Upper lobe of right lung (tissue), 1 donor: ENCODE data around the gene CADPS2. TPM values are rescaled to one million over a fixed set of nuclear protein-coding genes. Genes with fewer than 3 reads are reported as not detected.
A peak's percentile ranks its signal among the peaks of the same experiment; 100 is the strongest.

Experiments used
- ATAC-seq: fragments of 200-7000 bp; cut with Tn5 transposase; one replicate; pipeline ENCODE4 v1.9.1; 2020; ENCODE audit warnings: mild to moderate bottlenecking, moderate library complexity
- DNase-seq: peaks from one replicate; pipeline ENCODE4 v3.0.0-alpha.2; 2020
- H3K27ac ChIP-seq: fragments of 200-600 bp; one replicate; pipeline ENCODE4 v1.8.0; 2022
- H3K27me3 ChIP-seq: fragments of 200-600 bp; one replicate; pipeline ENCODE4 v1.8.0; 2022; ENCODE audit warnings: mild to moderate bottlenecking
- H3K36me3 ChIP-seq: fragments of 200-600 bp; one replicate; pipeline ENCODE4 v1.8.0; 2022
- H3K4me1 ChIP-seq: fragments of 200-600 bp; one replicate; pipeline ENCODE4 v1.8.0; 2022
- H3K4me3 ChIP-seq: fragments of 200-600 bp; one replicate; pipeline ENCODE4 v1.8.0; 2022; ENCODE audit warnings: mild to moderate bottlenecking
- H3K9me3 ChIP-seq: fragments of 200-600 bp; one replicate; pipeline ENCODE4 v1.8.0; 2022
- CTCF ChIP-seq: fragments of 200-600 bp; IDR thresholded peaks from one replicate; pipeline ENCODE4 v1.8.0; 2022; ENCODE audit warnings: antibody characterized with exemption
- intact Hi-C: fragments of 100-400 bp; cut with DNase I; formaldehyde crosslinking; loops from one replicate; pipeline ENCODE4 v1.11.0; 2022
- long read RNA-seq: library from polyadenylated mRNA; unstranded; transcript quantifications from one replicate; pipeline ENCODE4 v2.0.0, GENCODE V29; 2021
- total RNA-seq: library from RNA; stranded (reverse); fragmentation: NEBNext Ultra II Directional; extraction: Animal tissue kit (Norgen Biotek cat#: 25700); gene quantifications from one replicate; pipeline ENCODE4 v1.2.1, GENCODE V29; 2021
- donor health status: DM: no; HTN: yes; CAD: no; lungs with severe emphysema.

The CADPS2 gene
- 46.1 TPM for total RNA-seq
- long read RNA-seq, partial matches to known transcripts: 13 of 85 reads
- long read RNA-seq, other reads (novel, unspliced or antisense): 72 of 85 reads

GRCh38 chr7:122886357-122887081 is at the start of gene CADPS2:
Gene CADPS2 (minus strand): TSS chr7:122886460. CDS start chr7:122886337, 123 bp downstream.
- peaks cover 6% of the 10 kb centered on the region for H3K4me1 ChIP-seq
- DNase-seq: peak; percentile 95
- H3K27ac ChIP-seq: peak within 1 kb of the TSS; percentile 90
- H3K4me3 ChIP-seq: peak within 1 kb of the TSS; percentile 73
- H3K9me3 ChIP-seq: no peaks in the 10 kb centered on the region
- peak; percentile 95 for ATAC-seq
- no peaks in the 10 kb centered on the region for H3K27me3 ChIP-seq
- no peaks in the 10 kb centered on the region for H3K36me3 ChIP-seq
- peak; percentile 21 for TF ChIP-seq CTCF
- intact Hi-C loops: no loop called here

- no peak for ATAC-seq
- intact Hi-C loops: no loop called here
- Histone ChIP-seq H3K4me1 (no peaks in the 10 kb centered on the region), H3K4me3 (no peak overlapping the region), H3K27me3 (no peaks in the 10 kb centered on the region), H3K36me3 (no peaks in the 10 kb centered on the region), H3K9me3 (no peaks in the 10 kb centered on the region), H3K27ac (no peak overlapping the region)
- TF ChIP-seq CTCF: no peak
- no peak for DNase-seq
These were observed 49.4 kb upstream of the CADPS2 start for GRCh38 chr7:122935620-122936019.

- Histone ChIP-seq H3K27ac (no peak overlapping the region), H3K4me1 (no peaks in the 10 kb centered on the region), H3K9me3 (no peaks in the 10 kb centered on the region), H3K36me3 (no peaks in the 10 kb centered on the region), H3K4me3 (no peak overlapping the region), H3K27me3 (no peaks in the 10 kb centered on the region)
- intact Hi-C loops: no loop called here
- no peak for DNase-seq
- TF ChIP-seq CTCF: no peak
- ATAC-seq: peak; percentile 86
These were observed 33.5 kb upstream of the CADPS2 start for GRCh38 chr7:122919643-122920181.

- H3K36me3 ChIP-seq: no peaks in the 10 kb centered on the region
- H3K27ac ChIP-seq: no peak overlapping the region
- no peaks in the 10 kb centered on the region for H3K27me3 ChIP-seq
- ATAC-seq (no peak), DNase-seq (no peak)
- no peaks in the 10 kb centered on the region for H3K9me3 ChIP-seq
- no peak for TF ChIP-seq CTCF
- no peak overlapping the region for H3K4me3 ChIP-seq
- no peaks in the 10 kb centered on the region for H3K4me1 ChIP-seq
- intact Hi-C loops: no loop called here
These were observed 28.6 kb upstream of the CADPS2 start for GRCh38 chr7:122914812-122915211.

- ATAC-seq (no peak), DNase-seq (no peak)
- Histone ChIP-seq H3K9me3 (no peaks in the 10 kb centered on the region), H3K36me3 (no peaks in the 10 kb centered on the region), H3K27me3 (no peaks in the 10 kb centered on the region), H3K4me1 (no peaks in the 10 kb centered on the region), H3K4me3 (no peak overlapping the region), H3K27ac (no peak overlapping the region)
- intact Hi-C loops: no loop called here
- TF ChIP-seq CTCF: no peak
These were observed 27.3 kb upstream of the CADPS2 start for GRCh38 chr7:122913608-122914007.
